GF-D8 (cell line): ENCODE data around the gene LRRC41.
A peak's percentile ranks its signal among the peaks of the same experiment; 100 is the strongest.
"Not testable (repeated sequence)": the region's sequence is repeated elsewhere in the genome, so short reads cannot be mapped to it uniquely, and the experiment has no call there.

Experiments
- DNase-seq: peaks from one replicate; lab custom pipeline; 2025; lab: John Stamatoyannopoulos, UW

The LRRC41 gene

DNA sequence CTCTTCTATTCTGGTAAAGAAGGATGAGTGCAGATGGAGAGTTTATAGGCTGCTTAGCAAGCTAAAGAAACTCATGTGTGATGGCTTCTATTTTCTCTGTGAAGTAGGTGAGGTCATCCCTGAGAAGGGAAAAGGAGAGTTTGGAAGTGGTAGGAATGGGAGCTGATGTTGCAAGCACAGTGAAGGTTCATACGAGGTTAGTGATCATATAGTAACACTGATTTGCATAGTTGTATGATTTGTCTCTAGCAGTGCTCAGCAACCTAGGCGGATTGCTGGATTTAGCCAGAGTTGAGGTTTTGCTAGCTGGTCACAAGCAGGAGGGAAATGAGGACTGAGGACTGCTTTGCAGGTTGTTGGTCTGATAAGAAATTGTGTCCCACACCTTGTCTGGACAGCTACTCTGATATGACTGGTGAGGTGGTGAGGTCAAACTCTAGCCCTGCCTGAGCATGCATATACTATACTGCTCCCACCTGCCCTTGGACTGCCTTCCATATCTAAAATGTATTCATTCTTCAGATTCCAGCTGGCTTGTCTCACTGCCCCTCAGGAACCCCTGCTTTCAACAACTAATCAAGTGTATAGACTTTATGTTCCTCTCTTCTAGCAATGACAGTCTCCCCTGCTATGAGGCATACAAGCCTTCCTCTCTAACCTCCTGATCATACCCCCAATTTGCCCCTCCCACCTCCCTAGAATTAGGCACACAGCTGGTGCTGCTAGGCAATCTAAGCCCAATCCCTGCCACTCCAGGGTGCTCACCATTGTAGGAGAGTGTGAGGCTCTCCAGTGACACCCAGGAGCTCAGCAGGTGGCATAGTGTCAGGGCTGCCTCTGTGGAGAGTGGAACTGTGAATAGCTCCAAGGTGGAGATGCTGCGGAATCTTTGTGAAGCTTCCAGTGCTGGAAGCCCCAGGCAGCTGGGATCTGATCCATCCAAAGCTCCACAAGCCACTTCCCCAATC lies 18.5 kb downstream of the LRRC41 start:
- no peak for DNase-seq

DNA sequence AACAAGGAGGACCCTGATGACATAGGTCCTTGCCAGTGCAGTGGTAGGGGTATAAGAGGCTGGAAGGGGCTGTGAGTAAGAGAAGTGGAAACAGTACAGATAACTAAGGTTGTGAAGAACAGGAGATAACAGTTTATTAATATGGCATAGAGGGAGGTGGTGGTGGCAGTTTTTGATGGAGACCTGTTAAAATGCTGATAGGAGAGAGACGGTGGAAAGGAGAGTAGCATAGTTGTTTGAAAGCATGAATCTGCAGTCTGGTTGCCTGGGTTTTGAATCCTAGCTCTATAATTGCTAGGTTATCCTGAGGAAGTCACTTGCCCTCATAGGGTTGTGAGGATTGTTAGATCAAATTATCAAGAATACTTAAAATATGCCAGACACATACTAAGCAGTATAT lies 19.4 kb downstream of the LRRC41 start:
- DNase-seq: no peak

DNA sequence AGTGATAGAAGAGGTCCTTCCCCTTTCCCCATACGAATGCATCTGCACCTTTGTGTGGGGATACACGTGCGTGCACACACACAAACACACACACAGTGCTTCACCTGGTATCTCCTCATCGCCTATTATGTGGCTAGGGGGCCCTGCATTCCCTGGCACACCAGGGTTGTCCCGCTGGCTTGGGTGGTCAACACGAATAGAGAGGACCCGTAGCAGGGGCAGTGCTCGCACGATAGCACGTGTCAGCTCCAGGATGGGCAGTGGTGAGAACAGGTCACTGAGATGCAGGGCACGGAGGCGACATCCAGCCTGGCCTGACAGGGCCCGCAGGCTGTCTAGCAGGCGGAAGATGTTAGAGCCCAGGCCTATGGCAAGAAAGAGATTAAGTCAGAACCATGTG lies 22.4 kb downstream of the LRRC41 start:
- DNase-seq: no peak

DNA sequence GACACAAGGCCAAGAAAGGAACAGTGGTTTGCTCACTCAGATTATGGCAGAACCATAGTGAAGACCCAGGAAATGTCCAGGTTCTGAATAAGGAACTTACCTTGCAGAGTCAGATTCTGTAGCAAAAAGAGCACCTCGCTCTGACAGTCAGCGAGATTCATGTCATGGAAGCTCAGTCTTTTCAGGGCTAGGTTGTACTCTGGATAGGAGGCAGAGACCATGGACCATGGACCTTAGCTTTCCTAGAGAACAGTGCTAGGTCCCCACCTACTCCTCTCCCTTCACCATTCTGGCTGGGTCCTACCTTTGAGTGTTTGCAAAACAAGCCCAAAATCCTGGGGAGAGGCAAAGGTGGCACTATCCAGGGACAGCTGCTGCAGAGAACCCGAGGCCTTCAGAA lies 23.3 kb downstream of the LRRC41 start:
- no peak for DNase-seq

DNA sequence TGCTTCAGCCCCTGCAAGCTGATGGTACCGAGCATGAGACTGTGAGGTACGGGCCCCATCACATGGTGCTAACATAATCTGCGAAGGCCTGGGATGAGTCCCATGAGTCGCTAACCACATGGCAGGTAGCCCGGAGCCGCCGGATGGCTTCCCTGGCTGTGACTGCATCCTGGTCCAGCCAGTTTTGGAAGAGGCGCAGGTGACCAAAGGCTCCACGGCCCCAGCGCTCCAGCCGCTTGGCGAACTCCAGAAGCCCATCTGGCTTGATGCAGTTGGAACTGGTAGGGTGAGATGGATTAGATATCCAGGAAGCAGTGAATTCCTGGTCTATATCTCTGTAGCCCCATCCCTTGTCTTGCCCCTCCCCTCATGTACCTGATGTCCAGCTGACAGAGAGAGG lies 24.6 kb downstream of the LRRC41 start:
- DNase-seq: no peak

DNA sequence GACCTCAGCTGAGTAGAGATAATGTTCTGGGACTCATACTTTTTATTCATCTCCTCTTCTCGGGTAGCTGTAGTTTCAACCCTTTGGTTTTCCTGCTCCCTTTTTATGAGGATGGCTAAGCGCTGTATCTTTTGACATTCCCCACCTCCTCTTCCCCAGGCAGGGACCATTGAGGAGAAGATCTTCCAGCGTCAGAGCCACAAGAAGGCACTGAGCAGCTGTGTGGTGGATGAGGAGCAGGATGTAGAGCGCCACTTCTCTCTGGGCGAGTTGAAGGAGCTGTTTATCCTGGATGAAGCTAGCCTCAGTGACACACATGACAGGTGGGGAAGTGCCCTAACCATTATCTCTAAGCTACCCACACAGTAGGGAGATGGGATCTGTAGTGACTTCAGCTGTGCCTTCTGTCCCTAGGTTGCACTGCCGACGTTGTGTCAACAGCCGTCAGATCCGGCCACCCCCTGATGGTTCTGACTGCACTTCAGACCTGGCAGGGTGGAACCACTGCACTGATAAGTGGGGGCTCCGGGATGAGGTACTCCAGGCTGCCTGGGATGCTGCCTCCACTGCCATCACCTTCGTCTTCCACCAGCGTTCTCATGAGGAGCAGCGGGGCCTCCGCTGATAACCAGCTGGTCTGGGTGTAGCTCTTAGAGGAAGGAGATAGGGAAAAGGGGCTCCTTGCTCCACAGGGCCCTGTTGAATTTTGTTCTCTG lies 25.6 kb downstream of the LRRC41 start:
- no peak for DNase-seq

DNA sequence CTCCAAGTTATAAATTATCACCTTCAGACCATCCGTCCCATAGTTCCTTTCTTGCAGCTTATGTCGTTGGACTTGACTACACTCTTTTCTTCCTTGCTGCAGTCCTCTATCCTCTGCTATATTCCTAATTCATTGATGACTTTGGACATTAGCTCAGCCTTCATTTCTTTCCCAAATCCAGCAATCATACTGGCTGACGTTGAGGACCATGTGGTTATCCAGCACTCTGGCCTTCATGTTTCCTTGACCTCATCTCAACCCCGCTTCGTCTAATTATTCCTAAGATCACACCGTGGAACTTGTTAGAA lies 28.4 kb downstream of the LRRC41 start:
- no peak for DNase-seq

DNA sequence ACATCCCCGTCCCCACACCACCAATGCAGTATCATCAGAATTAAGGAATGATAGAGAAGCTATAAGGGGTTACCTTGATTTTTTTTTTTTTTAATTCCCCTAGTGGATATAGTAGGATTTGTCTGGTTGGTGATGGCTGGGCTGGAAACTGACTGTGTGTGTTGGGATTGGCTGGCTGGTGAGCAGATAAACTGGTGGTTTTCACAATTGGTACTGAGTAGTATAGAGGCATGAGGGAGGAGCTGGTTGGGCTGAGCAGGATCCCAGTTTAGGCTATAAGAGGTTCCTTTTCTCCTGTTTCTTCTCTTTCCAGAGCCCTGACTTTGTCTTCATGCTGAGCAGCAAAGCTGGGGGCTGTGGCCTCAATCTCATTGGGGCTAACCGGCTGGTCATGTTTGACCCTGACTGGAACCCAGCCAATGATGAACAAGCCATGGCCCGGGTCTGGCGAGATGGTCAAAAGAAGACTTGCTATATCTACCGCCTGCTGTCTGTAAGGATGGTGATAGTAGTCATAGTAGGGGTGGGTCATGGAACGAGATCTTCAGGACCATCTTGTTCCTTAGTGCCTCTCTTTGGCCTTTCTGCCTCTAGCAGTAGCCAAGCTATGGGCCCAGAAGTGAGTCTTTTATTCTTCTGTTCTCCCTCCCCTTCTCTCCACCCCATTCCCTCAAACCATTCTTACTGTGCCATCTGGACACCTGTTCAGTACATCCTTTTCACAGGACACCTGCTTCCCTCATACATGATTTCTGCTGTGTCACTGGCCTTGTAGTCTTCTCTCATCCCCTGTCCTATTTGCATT lies 29.0 kb downstream of the LRRC41 start:
- DNase-seq: no peak

DNA sequence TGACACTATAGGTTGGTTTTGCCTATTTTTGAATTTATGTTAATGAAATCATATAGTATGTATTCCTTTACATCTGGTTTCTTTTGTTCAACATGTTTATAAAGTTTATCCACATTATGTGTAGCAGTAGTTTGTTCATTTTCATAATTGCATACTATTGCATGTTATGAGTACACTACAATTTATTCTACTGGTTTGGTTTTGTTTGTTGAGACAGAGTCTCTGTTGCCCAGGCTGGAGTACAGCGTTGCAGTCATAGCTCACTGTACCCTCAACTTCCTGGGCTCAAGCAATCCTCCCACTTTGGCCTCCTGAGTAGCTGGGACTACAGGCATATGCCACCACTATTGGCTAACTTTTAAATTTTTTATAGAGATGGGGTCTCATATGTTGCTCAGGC lies 34.8 kb downstream of the LRRC41 start:
- DNase-seq: no peak

DNA sequence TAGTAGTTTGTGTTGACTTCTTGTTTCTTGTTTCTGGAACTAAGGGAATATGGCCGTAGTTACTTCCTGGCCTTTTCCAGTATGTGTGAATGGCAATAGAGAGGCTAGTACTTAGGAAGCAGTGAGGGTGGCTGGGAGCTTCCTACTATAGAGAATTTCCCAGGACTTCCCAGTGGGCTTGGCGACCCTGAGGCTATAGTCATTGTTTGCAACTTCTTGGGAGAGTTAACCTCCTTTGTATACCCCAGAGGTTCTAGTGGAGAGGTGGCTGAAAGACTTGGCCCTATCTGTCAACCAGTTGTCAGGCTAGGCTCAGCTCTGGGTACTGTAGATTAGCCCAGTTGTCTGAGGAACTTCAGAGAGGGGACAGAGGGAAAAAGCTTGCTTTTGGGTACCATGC lies 40.3 kb downstream of the LRRC41 start:
- DNase-seq: no peak

DNA sequence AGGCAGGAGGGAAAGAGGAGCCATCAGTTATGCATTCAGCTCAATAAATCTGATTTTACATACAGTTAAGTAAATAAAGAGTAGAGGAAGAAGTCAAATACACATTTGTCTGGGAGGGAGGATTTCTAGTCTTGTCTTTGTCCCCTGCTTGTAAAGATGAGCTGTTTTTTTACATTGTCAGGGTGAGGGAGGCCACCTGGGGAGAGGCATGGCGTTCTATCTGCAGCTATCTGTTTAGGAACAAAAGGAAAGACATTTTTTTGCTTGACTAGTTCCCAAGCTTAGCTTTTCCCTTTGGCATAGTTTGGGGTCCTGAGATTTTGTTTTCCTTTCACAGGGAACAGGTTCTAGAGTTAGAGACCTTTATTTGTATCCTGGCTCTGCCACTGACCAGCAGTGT lies 40.9 kb downstream of the LRRC41 start:
- DNase-seq: no peak

DNA sequence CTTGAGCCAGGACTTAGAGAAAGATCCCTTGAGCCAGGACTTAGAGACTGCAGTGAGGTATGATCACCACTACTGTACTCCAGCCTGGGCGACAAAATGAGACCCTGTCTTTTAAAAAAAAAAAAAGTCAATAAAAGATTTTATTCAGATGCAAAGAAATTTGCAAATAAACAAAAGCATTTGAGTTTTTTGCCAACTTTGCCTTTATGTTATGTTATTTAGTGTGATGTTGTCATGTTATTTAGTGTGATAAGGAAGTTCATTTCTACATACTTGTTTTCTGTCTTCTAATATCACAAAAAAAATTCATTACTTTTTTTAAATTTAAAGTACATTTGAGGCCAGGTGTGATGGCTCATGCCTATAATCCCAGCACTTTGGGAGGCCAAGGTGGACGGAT lies 46.9 kb downstream of the LRRC41 start:
- DNase-seq: no peak

DNA sequence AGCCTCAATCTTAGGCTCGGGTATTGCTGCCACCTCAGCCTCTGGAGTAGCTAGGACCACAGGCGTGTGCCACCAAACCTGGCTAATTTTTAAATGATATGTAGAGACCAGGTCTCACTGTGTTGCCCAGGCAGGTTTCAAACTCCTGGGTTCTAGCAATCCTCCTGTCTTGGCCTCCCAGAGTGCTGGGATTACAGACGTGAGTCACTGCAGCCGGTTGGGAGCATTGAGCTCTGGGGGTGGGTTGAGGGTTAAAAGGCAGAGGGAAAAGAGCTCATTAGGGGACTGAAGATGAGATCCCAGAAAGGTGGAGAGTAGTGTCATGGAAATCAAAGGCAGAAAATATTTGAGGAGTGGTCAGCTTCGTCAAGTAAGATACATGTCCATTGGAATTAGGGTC lies 48.7 kb downstream of the LRRC41 start:
- DNase-seq: no peak

DNA sequence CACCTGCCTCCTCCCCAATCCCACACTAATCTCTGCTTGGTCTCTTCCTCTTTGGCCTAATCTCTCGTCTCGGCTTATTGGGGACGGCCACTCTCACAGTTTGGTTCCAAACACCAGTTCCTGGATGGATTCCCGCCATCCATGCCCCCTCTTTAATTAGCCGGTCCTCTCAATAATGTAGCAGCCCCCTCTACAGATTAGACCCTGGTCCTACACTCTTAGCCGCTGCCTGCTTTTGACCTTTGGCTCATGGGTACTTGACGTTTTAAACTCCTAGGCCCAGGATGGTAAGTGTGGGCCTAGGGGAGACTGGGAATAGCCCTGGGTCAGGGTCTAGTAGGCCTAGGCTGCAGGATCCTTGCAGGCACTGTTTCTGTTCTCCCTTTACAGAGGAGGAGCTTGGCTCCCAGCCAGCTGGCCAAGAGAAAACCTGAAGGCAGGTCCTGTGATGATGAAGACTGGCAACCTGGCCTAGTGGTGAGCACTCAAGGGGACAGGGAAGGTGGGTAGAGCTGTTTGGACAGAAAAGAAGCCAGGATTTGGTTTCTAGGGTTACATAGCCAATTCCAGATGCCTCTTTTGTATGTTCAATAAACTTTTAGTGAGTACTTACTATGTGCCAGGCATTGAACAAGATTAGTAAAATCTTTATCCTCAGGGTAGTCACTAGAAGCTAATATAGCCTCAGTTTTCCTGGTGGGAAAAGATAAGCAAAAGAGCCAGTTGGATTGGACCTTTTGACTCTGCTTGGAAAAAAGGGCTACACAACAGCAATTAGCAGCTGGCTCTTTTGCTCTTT lies 55.1 kb downstream of the LRRC41 start:
- no peak for DNase-seq

DNA sequence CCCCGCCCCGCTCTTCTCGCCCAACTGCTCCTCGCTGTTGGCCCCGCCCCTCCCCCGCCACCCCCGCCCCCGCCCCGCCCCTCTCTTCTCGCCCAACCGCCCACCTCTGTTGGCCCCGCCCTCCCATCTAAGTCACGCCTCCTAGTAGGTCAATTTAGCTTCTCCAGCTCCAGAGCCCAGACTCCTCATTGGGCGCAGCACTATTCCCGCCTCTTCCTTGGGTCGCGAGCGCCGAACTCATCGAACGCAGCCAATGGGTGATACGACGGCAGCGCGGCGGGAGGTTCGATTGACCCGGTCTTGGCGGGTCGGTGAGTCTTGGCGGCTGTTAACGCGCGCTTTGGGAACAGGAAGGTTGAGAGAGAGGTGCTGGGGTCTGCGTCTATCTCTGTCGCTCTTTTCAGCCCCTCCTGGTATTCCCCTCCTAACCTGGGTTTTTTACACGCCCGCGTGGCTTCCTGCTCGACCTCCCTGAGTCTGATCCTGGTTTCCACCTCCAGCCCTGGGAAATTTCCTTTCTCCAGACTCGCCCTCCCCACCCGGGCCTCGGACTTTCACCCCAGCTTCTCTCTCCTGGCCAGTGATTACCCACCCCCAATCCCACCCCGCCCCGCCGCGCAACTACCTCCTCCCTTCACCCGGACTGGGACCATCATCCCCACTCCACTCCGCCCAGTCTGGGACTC lies 55.8 kb downstream of the LRRC41 start, which contains the start of gene RAD54L:
TSS of gene RAD54L (plus strand) at position 328 of the 686 bp plus-strand sequence. CDS start 643 bp downstream, outside the sequence.
- DNase-seq: peak; percentile 97

DNA sequence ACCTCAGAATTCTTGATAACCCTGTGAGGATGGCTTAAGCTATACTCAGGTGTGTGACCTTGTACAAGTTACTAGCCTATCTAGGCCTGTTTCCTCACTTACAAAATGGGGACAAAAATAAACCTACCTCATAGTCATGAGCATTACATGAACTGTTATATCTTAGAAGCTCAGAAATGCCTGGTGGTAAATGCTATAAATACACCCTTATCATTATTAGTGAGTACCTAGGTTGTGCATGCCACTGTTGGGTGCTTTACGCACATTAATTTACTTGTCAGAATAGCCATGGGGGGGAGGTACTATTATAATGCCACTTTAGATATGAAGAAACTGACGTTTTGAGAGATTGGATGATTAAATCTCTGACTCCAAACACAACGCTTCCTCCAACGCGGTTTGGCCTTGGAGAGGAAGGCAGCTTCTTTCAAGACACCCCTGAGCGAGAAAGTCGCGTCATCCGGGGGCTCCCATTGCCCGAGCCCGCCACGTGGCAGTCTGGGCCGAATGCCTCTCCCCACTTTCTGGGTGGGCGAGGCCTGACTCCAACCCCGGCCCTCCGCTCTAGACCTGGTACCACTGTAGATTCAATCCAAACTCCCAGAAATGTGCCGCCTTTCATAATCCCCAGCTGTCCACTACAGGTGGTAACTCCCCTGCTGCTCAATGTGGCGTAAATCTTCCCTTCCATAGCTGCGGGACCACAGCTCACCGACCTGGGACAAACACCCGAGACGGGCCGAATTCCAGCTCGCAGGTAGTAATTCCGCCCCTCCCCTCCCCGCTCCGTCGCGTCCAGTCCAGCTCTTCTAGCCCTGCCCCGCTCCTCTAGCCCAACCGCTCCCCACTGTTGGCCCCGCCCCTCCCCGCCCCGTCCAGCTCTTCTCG lies 56.6 kb downstream of the LRRC41 start:
- DNase-seq: peak; percentile 40

DNA sequence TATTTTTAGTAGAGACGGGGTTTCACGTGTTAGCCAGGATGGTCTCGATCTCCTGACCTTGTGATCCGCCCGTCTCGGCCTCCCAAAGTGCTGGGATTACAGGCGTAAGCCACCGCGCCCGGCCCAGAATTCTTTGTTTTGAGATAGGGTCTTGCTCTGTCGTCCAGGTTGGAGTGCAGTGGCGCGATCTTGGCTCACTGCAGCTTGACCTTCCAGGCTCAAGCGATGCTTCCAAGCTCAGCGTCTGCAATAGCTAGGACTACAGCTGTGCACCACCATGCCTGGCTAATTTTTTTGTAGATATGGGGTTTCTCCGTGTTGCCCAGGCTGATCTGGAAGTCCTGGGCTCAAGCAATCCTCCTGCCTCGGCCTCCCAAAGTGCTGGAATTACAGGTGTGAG lies 57.3 kb downstream of the LRRC41 start:
- DNase-seq: not testable (repeated sequence)

DNA sequence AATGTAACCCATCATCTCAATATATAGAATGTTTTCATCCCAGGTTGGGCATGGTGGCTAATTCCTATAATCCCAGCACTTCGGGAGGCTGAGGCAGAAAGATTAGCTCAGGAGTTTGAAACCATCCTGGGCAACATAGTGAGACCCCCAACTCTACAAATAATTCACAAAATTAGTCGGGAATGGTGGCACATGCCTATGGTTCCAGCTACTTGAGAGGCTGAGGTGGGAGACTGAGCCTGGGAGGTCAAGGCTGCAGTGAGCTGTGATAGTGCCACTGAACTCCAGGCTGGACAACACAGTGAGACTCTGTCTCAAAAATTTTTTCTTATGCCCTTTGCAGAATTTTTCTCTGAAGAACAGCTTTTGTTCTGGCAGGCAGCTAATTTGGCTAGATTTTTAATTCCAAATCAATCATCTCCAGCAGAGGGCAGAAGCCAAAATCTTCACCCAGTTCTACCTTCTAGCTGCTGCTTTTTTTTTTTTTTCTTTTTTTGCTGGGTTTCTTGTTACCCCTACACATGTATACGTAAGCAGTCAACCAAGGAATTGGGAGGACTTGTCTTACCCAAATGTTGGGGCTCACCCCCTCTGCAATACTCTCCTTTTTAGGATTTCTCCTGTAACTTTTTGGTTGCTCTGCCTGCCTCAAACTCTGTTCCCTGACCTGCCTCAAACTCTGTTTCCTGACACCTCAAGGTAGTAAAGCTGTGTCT lies 58.6 kb downstream of the LRRC41 start:
- peak; percentile 21 for DNase-seq

DNA sequence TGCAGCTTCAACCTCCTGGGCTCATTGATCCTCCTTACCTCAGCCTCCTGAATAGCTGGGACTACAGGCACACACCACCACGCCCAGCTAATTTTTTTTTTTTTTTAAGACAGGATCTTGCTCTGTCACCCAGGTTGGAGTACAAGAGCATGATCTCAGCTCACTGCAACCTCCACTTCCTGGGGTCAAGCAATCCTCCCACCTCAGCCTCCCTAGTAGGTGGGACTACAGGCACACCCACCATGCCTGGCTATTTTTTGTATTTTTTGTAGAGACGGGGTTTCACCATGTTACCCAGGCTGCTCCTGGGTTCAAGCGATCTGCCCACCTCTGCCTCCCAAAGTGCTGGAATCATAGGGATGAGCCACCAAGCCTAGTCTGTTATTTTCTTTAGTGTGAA lies 59.6 kb downstream of the LRRC41 start:
- DNase-seq: not testable (repeated sequence)
